Nephron progenitor cell (in vitro differentiated cells): Measurements from ENCODE around the gene RNF8.

Source experiments
- DNase-seq: peaks from one replicate; pipeline ENCODE4 v3.0.0; 2021
- H3K27ac Mint-ChIP-seq: 2 replicates; pipeline ENCODE4 v1.8.0; 2021; ENCODE audit warnings: mild to moderate bottlenecking, moderate library complexity, mixed read lengths
- H3K27me3 Mint-ChIP-seq: 2 replicates; pipeline ENCODE4 v1.8.0; 2021; ENCODE audit warnings: mild to moderate bottlenecking, low read depth, mixed read lengths; ENCODE audit not compliant: poor library complexity
- H3K36me3 Mint-ChIP-seq: 2 replicates; pipeline ENCODE4 v1.8.0; 2021; ENCODE audit warnings: low read depth, mixed read lengths
- H3K4me1 Mint-ChIP-seq: 2 replicates; pipeline ENCODE4 v1.8.0; 2021; ENCODE audit warnings: mixed read lengths
- H3K4me3 Mint-ChIP-seq: 2 replicates; pipeline ENCODE4 v1.8.0; 2021; ENCODE audit warnings: mild to moderate bottlenecking, moderate library complexity, mixed read lengths
- H3K9me3 Mint-ChIP-seq: 2 replicates; pipeline ENCODE4 v1.8.0; 2021; ENCODE audit warnings: mild to moderate bottlenecking, moderate library complexity, mixed read lengths
- CTCF ChIP-seq: fragments of 200-600 bp; sonication (generic); IDR thresholded peaks from 2 replicates; pipeline ENCODE4 v1.5.0; 2021; ENCODE audit warnings: antibody characterized with exemption

The RNF8 gene

DNA sequence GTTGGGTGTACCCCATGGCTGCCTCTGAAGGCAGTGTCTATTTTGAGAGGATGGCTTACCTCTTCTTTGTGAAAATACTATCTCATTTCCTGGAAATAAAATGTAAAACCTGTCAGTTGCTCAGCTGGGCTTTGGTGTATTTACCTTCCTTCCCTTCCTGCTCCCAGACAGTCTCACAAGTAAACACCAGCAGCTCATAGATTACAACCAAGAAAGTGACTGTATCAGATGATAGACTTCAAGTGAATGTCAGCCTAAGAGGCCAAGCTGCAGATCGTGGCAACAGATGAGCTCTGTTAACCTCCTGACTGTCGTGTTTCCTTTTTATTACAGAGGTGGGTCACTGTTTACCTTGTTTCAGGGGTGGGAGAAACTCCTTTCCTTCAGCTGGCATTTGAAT, 37.3 kb downstream of the RNF8 start:
- peak overlapping the region; percentile 15 for H3K27ac Mint-ChIP-seq
- H3K4me1 Mint-ChIP-seq, result no peaks in the 10 kb centered on the region
- H3K36me3 Mint-ChIP-seq, result peaks cover 15% of the 10 kb centered on the region
- TF ChIP-seq CTCF, result no peak
- no peaks in the 10 kb centered on the region for H3K27me3 Mint-ChIP-seq
- DNase-seq, result no peak
- H3K9me3 Mint-ChIP-seq, result no peaks in the 10 kb centered on the region
- H3K4me3 Mint-ChIP-seq, result no peak overlapping the region

DNA sequence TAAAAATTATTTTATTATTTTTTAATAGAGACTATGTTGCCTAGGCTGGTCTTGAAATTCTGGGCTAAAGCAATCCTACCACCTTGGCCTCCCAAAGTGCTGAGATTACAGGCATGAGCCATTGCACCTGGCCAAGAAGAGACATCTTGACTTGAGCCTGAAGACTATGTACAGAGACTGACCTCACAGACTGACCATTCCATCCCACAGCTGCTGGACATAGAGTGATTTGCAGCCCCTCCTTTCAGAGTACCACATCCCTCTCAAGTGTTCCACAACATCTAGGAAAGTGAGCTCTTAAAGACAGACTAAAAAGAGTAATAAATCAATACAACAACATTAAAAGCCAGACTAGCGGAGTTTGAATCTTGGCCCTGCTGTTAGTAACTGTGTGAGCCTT, 39.0 kb downstream of the RNF8 start:
- no peaks in the 10 kb centered on the region for H3K9me3 Mint-ChIP-seq
- peaks cover 10% of the 10 kb centered on the region for H3K36me3 Mint-ChIP-seq
- no peak for DNase-seq
- H3K27me3 Mint-ChIP-seq, result no peaks in the 10 kb centered on the region
- H3K4me3 Mint-ChIP-seq, result no peak overlapping the region
- no peak for TF ChIP-seq CTCF
- no peaks in the 10 kb centered on the region for H3K4me1 Mint-ChIP-seq
- no peak overlapping the region for H3K27ac Mint-ChIP-seq

GRCh38 chr6:37393381-37393929, 39.7 kb downstream of the RNF8 start:
- no peak for TF ChIP-seq CTCF
- peaks cover 10% of the 10 kb centered on the region for H3K36me3 Mint-ChIP-seq
- no peak overlapping the region for H3K27ac Mint-ChIP-seq
- DNase-seq, result no peak
- H3K9me3 Mint-ChIP-seq, result no peaks in the 10 kb centered on the region
- H3K4me3 Mint-ChIP-seq, result no peak overlapping the region
- peaks cover 6% of the 10 kb centered on the region for H3K27me3 Mint-ChIP-seq
- no peaks in the 10 kb centered on the region for H3K4me1 Mint-ChIP-seq

GRCh38 chr6:37396571-37397180, 42.9 kb downstream of the RNF8 start:
- Mint-ChIP-seq H3K4me1 (no peaks in the 10 kb centered on the region), H3K27ac (no peak overlapping the region), H3K36me3 (peaks cover 4% of the 10 kb centered on the region), H3K27me3 (peaks cover 27% of the 10 kb centered on the region), H3K4me3 (no peak overlapping the region), H3K9me3 (no peaks in the 10 kb centered on the region)
- DNase-seq, result no peak
- TF ChIP-seq CTCF, result no peak

GRCh38 chr6:37399131-37399530, 45.3 kb downstream of the RNF8 start:
- Mint-ChIP-seq H3K27me3 (peaks cover 44% of the 10 kb centered on the region), H3K4me1 (no peaks in the 10 kb centered on the region), H3K9me3 (no peaks in the 10 kb centered on the region), H3K4me3 (no peak overlapping the region), H3K36me3 (peaks cover 4% of the 10 kb centered on the region), H3K27ac (no peak overlapping the region)
- no peak for DNase-seq
- no peak for TF ChIP-seq CTCF
